GM19238 (cell line): ENCODE measurements around the gene PPP1R1A.

ENCODE experiments used
- DNase-seq: peaks from one replicate; pipeline ENCODE4 v3.0.0; 2011; ENCODE audit warnings: low spot score; ENCODE audit not compliant: insufficient read length

The PPP1R1A gene

DNA sequence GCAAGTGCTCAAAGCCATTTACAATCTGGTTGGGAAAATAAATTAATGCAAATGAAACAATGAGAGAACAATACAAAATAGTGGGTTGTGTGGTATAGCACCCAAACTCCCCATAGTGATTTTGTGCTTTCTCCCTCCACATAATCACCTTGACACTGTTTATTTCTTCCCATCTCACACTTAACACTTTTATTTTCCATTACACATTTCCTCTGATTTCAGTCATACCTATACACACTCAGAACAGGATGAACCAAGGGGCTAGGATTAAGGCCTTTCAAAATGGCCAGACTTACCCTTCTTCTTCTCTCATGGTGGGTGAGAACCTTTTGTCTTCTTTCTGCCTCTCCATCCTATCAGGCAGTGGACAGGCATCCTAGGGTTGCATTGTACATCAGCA, 53.0 kb downstream of the PPP1R1A start:
- no peak for DNase-seq

DNA sequence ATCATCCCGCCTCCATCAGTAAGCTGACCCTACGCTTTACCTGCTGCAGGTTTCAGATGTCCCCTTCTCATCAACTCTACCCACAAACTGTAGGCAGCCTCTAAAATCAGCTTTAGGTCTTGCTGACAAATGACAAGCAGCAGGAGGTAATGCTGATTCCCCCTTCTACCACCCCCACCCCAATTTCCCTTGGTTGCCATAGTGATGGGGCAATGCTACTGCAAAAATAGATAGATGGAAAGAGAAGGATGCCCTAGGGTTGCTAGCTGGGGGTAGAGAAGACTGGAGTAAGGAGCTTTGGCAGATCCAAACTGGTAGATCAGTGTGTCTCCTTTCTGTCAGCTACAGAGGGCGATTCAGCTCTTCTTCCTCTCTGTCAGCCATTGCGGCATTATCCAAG, 58.9 kb downstream of the PPP1R1A start:
- DNase-seq, result no peak
